ENCODE results near the gene CEBPZOS.

DNA sequence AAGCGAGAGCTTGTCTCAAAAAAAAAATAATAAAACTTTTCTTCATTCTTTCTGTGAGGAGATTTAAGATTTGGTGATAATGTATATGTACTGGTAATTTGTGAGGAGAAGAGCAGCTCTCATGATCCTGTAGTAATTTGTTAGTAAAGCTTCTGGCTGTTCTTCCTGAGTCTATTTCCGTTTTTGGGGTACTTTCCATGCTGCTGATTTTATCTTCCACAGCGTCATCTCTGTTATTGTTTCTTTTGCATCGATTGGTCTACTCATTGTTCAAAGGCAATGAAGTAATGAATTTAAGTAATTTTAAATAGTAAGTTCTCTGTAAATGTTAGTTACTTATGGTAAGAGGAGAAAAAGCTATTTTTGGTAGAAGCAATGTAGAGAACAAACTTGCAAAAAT, 47.1 kb downstream of the CEBPZOS start:
- no peak for TF ChIP-seq EZH2 (IDR thresholded peaks at IDR 0.05; ENCODE audit: low read depth, low read length, severe bottlenecking)
- TF ChIP-seq, protein P1, sequence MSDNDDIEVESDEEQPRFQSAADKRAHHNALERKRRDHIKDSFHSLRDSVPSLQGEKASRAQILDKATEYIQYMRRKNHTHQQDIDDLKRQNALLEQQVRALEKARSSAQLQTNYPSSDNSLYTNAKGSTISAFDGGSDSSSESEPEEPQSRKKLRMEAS (IDR thresholded peaks at IDR 0.05) = no peak
- TF ChIP-seq POLR2AphosphoS5 (IDR thresholded peaks at IDR 0.05; ENCODE audit: low read depth, low read length) = no peak
- TF ChIP-seq, protein P2, sequence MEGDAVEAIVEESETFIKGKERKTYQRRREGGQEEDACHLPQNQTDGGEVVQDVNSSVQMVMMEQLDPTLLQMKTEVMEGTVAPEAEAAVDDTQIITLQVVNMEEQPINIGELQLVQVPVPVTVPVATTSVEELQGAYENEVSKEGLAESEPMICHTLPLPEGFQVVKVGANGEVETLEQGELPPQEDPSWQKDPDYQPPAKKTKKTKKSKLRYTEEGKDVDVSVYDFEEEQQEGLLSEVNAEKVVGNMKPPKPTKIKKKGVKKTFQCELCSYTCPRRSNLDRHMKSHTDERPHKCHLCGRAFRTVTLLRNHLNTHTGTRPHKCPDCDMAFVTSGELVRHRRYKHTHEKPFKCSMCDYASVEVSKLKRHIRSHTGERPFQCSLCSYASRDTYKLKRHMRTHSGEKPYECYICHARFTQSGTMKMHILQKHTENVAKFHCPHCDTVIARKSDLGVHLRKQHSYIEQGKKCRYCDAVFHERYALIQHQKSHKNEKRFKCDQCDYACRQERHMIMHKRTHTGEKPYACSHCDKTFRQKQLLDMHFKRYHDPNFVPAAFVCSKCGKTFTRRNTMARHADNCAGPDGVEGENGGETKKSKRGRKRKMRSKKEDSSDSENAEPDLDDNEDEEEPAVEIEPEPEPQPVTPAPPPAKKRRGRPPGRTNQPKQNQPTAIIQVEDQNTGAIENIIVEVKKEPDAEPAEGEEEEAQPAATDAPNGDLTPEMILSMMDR (IDR thresholded peaks at IDR 0.05; ENCODE audit: control extremely low read depth in 1 of 3, insufficient read depth in 1 of 3, low read depth in 1 of 3, low read length in 3 of 3) = no peak
- TF ChIP-seq JUN (IDR thresholded peaks at IDR 0.05; ENCODE audit: low read depth, low read length) = no peak
- TF ChIP-seq TAF1 (IDR thresholded peaks at IDR 0.05; ENCODE audit: low read depth, low read length) = no peak
- TF ChIP-seq, protein P3, sequence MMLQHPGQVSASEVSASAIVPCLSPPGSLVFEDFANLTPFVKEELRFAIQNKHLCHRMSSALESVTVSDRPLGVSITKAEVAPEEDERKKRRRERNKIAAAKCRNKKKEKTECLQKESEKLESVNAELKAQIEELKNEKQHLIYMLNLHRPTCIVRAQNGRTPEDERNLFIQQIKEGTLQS (IDR thresholded peaks at IDR 0.05; ENCODE audit: insufficient read depth, low read depth, low read length) = no peak
- TF ChIP-seq RXRA (IDR thresholded peaks at IDR 0.05; ENCODE audit: insufficient read depth, low read depth, low read length) = no peak
- no peak for TF ChIP-seq ZNF274 (IDR thresholded peaks at IDR 0.05; ENCODE audit: borderline replicate concordance, extremely low read depth, low read length)
- TF ChIP-seq CHD2 (IDR thresholded peaks at IDR 0.05; ENCODE audit: low read length) = no peak
- TF ChIP-seq KDM1A (IDR thresholded peaks at IDR 0.05; ENCODE audit: borderline replicate concordance, low read length) = no peak
- no peak for TF ChIP-seq EP300 (IDR thresholded peaks at IDR 0.05; ENCODE audit: borderline replicate concordance in 1 of 2, low read depth in 2 of 2, low read length in 2 of 2)
- TF ChIP-seq TCF12 (IDR thresholded peaks at IDR 0.05; ENCODE audit: low read depth, low read length) = no peak
- TF ChIP-seq MAFK (IDR thresholded peaks at IDR 0.05; ENCODE audit: low read depth, low read length) = no peak

Data from H1 (cell line).